ENCODE results near the gene ACKR2. TPM values are rescaled to one million over a fixed set of nuclear protein-coding genes. Genes with fewer than 3 reads are reported as not detected.
A peak's percentile ranks its signal among the peaks of the same experiment; 100 is the strongest.
"Not testable (repeated sequence)": the region's sequence is repeated elsewhere in the genome, so short reads cannot be mapped to it uniquely, and the experiment has no call there.

ACKR2 gene
- total and polyA plus RNA-seq, 4 donors = 1.1 to 5.7 (median 3.5) TPM

- Histone ChIP-seq H3K36me3 (ENCODE audit: control insufficient read depth in 4 of 4, insufficient read depth in 4 of 4, low read length in 4 of 4) (no peaks in the 10 kb centered on the region), H3K27me3 (ENCODE audit: control insufficient read depth in 3 of 3, insufficient read depth in 3 of 3, low read length in 2 of 3) (no peaks in the 10 kb centered on the region), H3K27ac (ENCODE audit: low read depth in 1 of 2, low read length in 1 of 2) (peak overlapping the region; percentile 78 to 96), H3K9me3 (ENCODE audit: control insufficient read depth in 4 of 4, insufficient read depth in 3 of 4, low read length in 3 of 4) (no peaks in the 10 kb centered on the region), H3K4me3 (peak overlapping the region; percentile 83), H3K4me1 (ENCODE audit: control insufficient read depth in 5 of 5, insufficient read depth in 5 of 5, low read length in 5 of 5) (peaks cover 7 to 24% (median 10%) of the 10 kb centered on the region in 5 donors), H3K9ac (ENCODE audit: insufficient read depth in 1 of 2, low read length in 2 of 2) (peak overlapping the region in 1 of 2 donors; percentile 81)
- ATAC-seq (ENCODE audit: insufficient read depth, low FRiP score) (no peak), DNase-seq (no peak)
- WGBS, 2 donors = 0 to 1% methylated on average over 13 of the region's 13 CpGs
- TF ChIP-seq CTCF (IDR thresholded peaks at IDR 0.05; ENCODE audit: control extremely low read depth, extremely low read depth) = no peak
Observed at GRCh38 chr3:42804831-42805132, 4.5 kb upstream of the ACKR2 start.

GRCh38 chr3:42805141-42805821, 4.0 kb upstream of the ACKR2 start:
- TF ChIP-seq CTCF (IDR thresholded peaks at IDR 0.05; ENCODE audit: control extremely low read depth, extremely low read depth) = no peak

GRCh38 chr3:42807929-42808328, 1.3 kb upstream of the ACKR2 start:
- Histone ChIP-seq H3K4me3 (no peak overlapping the region), H3K4me1 (ENCODE audit: control insufficient read depth in 5 of 5, insufficient read depth in 5 of 5, low read length in 5 of 5) (peaks cover 0 to 15% (median 4%) of the 10 kb centered on the region in 5 donors), H3K9me3 (ENCODE audit: control insufficient read depth in 4 of 4, insufficient read depth in 3 of 4, low read length in 3 of 4) (no peaks in the 10 kb centered on the region), H3K36me3 (ENCODE audit: control insufficient read depth in 4 of 4, insufficient read depth in 4 of 4, low read length in 4 of 4) (no peaks in the 10 kb centered on the region), H3K27me3 (ENCODE audit: control insufficient read depth in 3 of 3, insufficient read depth in 3 of 3, low read length in 2 of 3) (no peaks in the 10 kb centered on the region), H3K27ac (ENCODE audit: low read depth in 1 of 2, low read length in 1 of 2) (no peak overlapping the region), H3K9ac (ENCODE audit: insufficient read depth in 1 of 2, low read length in 2 of 2) (no peak overlapping the region)
- DNase-seq (no peak), ATAC-seq (ENCODE audit: insufficient read depth, low FRiP score) (no peak)
- TF ChIP-seq CTCF (IDR thresholded peaks at IDR 0.05; ENCODE audit: control extremely low read depth, extremely low read depth) = no peak
- 97 to 98% methylated on average over 4 of the region's 4 CpGs for WGBS, 2 donors

More at GRCh38 chr3:42805141-42805821, 4.0 kb upstream of the ACKR2 start:
- H3K9me3 ChIP-seq (ENCODE audit: control insufficient read depth in 4 of 4, insufficient read depth in 3 of 4, low read length in 3 of 4) = no peaks in the 10 kb centered on the region
- H3K9ac ChIP-seq (ENCODE audit: insufficient read depth in 1 of 2, low read length in 2 of 2) = peak overlapping the region in 1 of 2 donors; percentile 81
- H3K36me3 ChIP-seq (ENCODE audit: control insufficient read depth in 4 of 4, insufficient read depth in 4 of 4, low read length in 4 of 4) = no peaks in the 10 kb centered on the region
- H3K4me3 ChIP-seq = no peak overlapping the region
- ATAC-seq (ENCODE audit: insufficient read depth, low FRiP score) (no peak), DNase-seq (peak in 2 of 3 donors; percentile 16 to 28)
- peaks cover 7 to 24% (median 9%) of the 10 kb centered on the region in 5 donors for H3K4me1 ChIP-seq (ENCODE audit: control insufficient read depth in 5 of 5, insufficient read depth in 5 of 5, low read length in 5 of 5)
- H3K27ac ChIP-seq (ENCODE audit: low read depth in 1 of 2, low read length in 1 of 2) = peak overlapping the region in 1 of 2 donors; percentile 0
- no peaks in the 10 kb centered on the region for H3K27me3 ChIP-seq (ENCODE audit: control insufficient read depth in 3 of 3, insufficient read depth in 3 of 3, low read length in 2 of 3)
- 40 to 47% methylated on average over 23 of the region's 23 CpGs for WGBS, 2 donors

- not testable (repeated sequence) for H3K36me3 ChIP-seq (ENCODE audit: control insufficient read depth in 4 of 4, insufficient read depth in 4 of 4, low read length in 4 of 4); DNase-seq; H3K27me3 ChIP-seq (ENCODE audit: control insufficient read depth in 3 of 3, insufficient read depth in 3 of 3, low read length in 2 of 3); H3K9ac ChIP-seq (ENCODE audit: insufficient read depth in 1 of 2, low read length in 2 of 2); ATAC-seq (ENCODE audit: insufficient read depth, low FRiP score); H3K4me1 ChIP-seq (ENCODE audit: control insufficient read depth in 5 of 5, insufficient read depth in 5 of 5, low read length in 5 of 5); H3K9me3 ChIP-seq (ENCODE audit: control insufficient read depth in 4 of 4, insufficient read depth in 3 of 4, low read length in 3 of 4); H3K27ac ChIP-seq (ENCODE audit: low read depth in 1 of 2, low read length in 1 of 2); H3K4me3 ChIP-seq
- 74 to 75% methylated on average over 10 of the region's 10 CpGs for WGBS, 2 donors
Observed at GRCh38 chr3:42810706-42811105, 1.5 kb downstream of the ACKR2 start.

- not testable (repeated sequence) for ATAC-seq (ENCODE audit: insufficient read depth, low FRiP score); H3K27me3 ChIP-seq (ENCODE audit: control insufficient read depth in 3 of 3, insufficient read depth in 3 of 3, low read length in 2 of 3); H3K36me3 ChIP-seq (ENCODE audit: control insufficient read depth in 4 of 4, insufficient read depth in 4 of 4, low read length in 4 of 4); H3K9me3 ChIP-seq (ENCODE audit: control insufficient read depth in 4 of 4, insufficient read depth in 3 of 4, low read length in 3 of 4); DNase-seq; H3K27ac ChIP-seq (ENCODE audit: low read depth in 1 of 2, low read length in 1 of 2); H3K9ac ChIP-seq (ENCODE audit: insufficient read depth in 1 of 2, low read length in 2 of 2); H3K4me3 ChIP-seq
- H3K4me1 ChIP-seq (ENCODE audit: control insufficient read depth in 5 of 5, insufficient read depth in 5 of 5, low read length in 5 of 5) = peaks cover 0 to 11% (median 0%) of the 10 kb centered on the region in 5 donors
- WGBS, 2 donors = 34 to 65% methylated on average over 15 of the region's 15 CpGs
Observed at GRCh38 chr3:42811118-42811883, 2.1 kb downstream of the ACKR2 start.

All from lung (tissue), 12 donors.